Medulla oblongata (tissue), 1 donor: ENCODE measurements around the gene ZEB1.
A peak's percentile ranks its signal among the peaks of the same experiment; 100 is the strongest.

Experiments
- DNase-seq: peaks from one replicate; pipeline ENCODE4 v3.0.0-alpha.2; 2015; ENCODE audit errors: extremely low spot score

The ZEB1 gene

DNA sequence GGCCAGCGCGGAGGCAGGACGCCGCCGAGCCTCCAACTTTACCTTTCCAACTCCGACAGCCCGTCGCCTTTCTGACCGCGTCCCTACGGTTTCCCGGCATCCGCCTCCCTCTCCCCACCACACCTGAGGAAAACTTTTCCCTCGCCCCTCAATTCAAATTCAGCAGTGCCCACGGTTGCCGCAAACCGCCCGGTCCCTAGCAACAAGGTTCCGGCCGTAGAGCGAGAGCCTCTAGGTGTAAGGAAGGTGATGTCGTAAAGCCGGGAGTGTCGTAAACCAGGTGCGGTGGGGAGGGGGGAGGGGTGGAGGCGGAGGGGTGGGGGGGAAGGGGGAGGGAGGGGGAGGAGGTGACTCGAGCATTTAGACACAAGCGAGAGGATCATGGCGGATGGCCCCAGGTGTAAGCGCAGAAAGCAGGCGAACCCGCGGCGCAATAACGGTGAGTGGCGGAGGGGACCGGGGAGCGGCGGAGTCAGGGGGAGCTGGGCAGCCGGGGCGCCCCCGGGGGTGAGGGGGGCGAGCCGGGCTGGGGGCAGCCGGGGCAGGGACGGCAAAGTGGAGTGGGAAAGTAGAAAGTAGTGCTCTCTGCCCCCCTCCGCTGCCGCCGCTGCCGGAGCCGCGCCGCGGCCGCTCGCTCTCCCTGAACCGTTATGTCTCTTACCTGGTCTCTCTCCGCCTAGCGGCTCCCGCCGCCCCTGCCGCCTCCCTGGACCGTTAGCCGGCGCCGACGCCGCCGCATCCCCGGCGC is at the start of gene ZEB1:
Gene ZEB1 (plus strand): TSS at position 363 of the 748 bp plus-strand sequence. CDS start 19 bp downstream, at position 382.
- DNase-seq, result peak; percentile 63

DNA sequence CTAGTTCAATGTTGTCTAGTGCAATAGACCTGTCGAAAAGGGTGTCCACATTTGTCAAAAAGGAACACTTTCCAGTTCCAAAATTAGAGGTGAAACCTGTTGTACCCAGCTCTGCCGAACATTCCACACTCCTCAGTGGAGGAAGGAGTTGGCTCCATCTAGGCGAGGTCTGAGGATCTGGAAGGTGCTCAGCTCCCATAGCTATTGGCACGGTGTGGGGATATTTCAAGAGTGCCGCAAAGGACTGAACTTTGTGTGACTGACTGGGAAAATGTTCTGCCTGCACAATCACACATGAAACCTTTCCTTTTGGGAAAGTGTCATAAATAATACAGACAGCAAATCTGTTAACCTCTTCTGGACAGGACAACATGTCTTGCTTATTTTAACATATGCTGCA is 48.1 kb upstream of the ZEB1 start:
- no peak for DNase-seq

DNA sequence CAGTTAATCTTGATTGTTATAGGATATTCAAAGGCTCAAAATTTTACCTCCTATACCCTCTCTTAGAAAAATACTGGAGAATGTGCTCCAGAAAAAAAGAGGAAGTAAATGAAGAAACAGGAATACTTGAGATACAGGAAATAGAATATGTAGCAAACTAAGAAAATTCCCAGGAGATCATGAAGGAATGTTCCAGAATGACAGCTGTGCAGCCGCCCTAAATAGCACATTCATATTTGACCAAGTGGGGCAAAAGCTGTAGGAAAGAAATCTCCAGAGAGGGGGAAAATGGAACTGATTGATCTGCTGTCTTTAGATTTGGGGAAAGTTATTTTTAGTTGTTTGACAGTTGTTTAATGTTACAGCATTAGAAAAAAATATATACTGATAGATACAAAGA is 46.2 kb upstream of the ZEB1 start:
- no peak for DNase-seq

DNA sequence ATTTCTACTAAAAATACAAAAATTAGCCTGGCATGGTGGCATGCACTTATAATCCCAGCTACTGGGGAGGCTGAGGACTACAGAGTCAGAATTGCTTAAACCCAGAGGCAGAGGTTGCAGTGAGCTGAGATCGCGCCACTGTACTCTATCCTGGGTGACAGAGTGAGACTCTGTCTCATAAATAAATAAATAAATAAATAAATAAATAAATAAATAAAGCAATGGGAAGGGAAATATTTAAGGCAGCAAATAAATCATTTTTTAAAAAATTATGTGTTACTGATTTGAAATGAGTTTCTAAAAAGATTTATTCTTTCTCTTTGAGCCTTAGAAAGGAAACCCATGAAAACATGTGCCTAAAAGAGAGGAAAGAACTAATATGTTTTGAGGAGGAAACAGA is 45.2 kb upstream of the ZEB1 start:
- no peak for DNase-seq

DNA sequence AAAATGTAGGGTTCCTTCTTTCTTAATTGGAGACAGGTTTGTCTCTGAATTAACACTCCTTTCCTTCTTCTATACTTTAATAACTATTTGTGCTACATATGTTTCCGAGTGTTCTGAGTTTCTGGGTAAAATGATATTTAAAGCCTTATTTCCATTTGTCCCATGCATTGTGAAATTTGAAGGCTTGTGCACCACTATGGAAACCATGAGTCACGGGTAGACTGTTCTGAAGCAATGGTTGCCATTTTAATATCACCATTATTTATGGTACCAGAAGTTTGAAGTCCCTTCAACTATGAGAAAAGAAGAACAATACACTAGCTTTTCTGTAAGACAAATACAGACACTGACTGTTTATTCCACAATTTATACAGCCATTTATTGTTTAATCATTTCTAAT is 44.7 kb upstream of the ZEB1 start:
- no peak for DNase-seq

DNA sequence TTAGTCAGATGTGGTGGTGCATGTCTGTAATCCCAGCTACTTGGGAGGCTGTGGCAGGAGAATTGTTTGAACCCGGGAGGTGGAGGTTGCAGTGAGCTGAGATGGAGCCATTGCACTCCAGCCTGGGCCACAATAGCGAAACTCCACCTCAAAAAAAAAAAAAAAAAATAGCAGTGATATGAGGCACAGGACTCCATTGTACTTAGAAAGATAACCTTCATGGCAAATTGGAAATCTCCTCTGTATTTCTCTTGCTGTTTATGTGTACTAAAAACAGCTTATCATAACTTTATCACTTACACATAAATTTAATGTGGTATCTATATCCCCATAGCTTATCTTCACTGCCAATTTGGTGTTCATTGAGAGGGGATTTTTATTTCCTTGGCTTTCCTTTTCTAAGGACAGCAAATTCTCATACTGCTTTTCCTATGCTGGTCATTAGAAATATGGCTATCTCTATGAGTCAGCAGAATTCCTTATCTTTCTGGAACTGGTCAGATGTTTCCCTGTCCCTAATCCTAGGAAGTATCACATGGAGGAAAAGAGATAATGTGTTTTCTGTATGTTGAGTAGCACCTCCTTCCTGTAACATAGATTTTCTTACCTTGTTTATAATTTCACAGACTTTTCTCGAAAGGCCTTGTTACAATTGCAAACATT is 40.6 kb upstream of the ZEB1 start:
- DNase-seq, result no peak

DNA sequence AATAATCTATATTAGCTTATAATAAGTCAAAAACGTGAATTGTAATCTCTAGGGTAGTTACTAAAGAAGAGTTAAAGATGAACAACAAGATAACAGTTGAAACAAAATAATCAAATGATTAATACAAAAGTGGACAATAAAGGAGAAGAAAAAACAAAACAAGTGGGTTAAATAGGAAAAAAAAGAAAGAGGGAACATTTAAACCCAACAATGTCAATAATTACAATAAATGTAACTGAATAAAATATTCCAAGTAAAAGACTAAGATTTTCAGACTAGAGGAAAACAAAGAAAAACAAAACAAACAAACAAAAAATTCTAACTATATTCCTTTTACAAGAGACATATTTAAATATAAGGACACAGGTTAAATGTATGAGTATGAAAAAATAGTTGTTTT is 38.0 kb upstream of the ZEB1 start:
- no peak for DNase-seq

DNA sequence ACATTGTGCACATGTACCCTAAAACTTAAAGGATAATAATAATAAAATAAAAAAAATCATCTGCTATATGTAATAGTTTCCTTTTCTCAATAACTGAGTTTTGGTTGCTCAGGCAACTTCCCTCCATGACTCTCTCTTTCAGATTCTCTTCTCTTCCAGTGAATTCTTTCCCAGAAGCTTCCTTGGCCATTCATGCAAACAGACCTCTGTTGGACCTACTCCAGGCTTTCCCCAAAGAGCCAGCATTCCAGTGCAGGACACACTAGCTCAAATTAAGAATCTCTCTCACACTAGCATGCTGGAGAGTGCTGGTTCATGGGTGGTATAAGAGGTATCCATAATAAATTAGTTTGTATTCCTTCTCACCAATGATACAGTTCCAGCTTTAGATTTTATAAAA is 31.0 kb upstream of the ZEB1 start:
- peak; percentile 40 for DNase-seq

DNA sequence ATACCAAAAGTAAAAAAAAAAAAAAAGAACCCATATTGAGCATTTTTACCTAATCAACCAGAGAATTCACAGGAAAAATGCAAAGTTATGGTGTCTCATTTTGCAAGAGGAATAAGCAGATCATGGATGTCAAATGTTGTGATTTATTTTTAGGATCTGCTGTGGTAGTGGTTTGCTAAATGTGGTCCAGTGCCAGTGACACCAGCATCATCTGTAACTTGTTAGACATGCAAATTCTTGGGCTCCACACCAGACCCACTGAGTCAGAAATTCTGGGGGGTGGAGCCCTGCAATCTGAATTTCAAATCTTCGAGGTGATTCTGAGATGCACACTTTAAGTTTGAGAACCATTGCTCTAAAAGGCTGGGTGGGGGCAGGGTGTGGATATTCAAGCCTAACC is 30.1 kb upstream of the ZEB1 start:
- no peak for DNase-seq

DNA sequence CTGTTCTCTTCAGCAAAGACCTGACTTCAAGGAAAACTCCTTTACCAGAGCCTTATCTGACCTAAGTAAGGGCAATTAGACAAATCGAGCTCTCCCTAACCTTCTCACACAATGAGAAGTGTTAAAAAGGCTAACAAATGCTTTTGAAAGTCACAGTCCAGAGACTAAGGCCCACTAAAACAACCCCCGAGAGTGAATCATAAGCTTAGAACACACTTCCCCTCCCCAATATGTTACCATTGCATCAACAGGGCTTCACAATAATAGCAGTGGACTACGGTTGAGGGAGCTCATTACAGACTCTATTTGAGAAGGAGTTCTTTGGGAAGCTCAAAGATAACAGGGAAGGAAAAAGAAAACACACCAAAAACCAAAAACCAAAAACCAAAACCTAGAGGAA is 28.6 kb upstream of the ZEB1 start:
- no peak for DNase-seq

DNA sequence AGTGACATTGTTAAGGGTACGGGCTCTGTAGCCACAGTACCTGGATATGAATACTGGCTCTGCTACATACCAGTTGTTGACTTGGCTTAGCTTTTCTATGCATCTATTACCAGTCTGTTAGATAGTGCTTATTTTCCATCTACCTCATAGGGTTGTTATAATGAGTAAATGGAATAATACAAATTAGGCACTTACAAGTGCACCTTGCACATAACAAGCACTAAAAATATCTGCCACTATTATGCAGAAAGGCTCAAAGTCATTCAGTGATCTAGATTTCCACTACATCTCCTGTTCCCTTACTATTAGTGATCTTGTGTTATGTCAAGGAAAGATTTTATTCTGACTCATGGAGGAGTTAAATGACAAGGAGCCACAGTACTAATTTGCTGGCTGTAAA is 27.9 kb upstream of the ZEB1 start:
- DNase-seq, result no peak

DNA sequence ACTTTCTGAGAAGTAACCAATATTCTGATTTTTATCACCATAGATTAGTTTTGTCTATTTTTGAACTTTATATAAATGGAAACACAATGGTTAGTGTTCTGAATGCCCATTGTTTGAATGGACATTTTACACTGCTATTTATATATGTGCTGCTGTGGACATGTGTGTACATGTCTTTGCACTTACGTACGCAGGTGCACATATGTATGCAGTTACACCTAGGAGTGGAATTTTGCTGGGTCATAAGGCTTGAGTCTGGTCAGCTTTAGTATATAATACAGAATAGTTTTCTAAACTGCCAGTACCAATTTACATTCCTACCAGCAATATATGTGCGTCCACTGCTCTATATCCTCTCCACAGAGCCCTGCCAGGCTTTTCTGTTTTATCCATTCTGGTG is 24.5 kb upstream of the ZEB1 start:
- DNase-seq, result no peak

DNA sequence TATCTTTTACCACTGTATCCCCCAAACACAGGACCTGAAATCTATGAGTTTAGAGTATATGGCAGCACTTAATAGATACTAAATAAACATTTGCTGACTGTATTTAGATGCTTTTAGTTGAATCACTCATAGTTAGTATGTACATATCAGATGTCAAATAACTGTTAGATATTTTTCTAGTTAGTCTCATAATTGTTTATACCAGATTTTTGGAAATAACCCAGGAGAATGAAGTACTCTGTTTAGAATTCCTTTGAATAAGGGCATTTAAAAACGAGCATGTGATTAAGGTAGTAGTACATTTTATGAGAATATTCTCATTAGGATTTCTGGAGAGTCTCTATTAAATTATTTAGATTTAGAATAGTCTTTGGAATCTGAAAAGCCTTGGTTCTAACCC is 22.3 kb upstream of the ZEB1 start:
- no peak for DNase-seq

DNA sequence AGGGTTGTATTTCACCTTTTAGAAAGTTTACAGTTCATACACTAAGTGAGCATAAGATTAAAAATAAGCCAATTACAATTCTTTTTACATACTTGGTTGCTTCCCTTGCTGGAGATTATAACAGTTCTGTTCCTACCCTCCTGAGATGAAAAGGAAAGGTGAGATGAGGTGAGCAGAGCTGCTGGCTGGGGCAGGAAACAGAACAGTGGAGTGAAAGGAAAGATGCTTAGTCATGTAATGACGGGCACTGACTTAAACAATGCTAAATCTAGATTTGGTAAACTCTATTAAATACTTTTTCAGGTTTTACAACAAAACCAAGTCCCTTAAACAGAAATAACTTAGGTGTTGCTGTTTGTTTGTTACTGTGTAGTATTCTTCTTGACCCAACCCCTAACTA is 19.9 kb upstream of the ZEB1 start:
- no peak for DNase-seq

DNA sequence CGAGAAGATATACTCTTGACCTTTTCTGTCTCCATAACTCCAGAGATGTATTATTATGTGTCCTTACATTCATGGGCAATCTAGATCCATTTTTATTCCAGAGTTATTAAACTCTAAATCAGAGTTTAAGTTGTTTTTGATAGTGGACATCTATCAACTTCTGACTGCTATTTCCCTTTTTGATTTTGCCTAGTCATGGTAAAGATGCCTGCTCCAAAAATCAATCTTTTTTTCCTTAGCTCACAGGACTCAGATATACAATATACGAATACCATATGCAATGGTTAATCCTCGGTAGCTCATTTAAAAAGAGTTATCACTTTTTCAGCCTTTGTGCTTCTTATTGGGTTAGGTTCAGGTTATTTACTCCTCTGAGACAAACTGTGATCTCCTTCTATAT is 15.8 kb upstream of the ZEB1 start:
- DNase-seq, result no peak

DNA sequence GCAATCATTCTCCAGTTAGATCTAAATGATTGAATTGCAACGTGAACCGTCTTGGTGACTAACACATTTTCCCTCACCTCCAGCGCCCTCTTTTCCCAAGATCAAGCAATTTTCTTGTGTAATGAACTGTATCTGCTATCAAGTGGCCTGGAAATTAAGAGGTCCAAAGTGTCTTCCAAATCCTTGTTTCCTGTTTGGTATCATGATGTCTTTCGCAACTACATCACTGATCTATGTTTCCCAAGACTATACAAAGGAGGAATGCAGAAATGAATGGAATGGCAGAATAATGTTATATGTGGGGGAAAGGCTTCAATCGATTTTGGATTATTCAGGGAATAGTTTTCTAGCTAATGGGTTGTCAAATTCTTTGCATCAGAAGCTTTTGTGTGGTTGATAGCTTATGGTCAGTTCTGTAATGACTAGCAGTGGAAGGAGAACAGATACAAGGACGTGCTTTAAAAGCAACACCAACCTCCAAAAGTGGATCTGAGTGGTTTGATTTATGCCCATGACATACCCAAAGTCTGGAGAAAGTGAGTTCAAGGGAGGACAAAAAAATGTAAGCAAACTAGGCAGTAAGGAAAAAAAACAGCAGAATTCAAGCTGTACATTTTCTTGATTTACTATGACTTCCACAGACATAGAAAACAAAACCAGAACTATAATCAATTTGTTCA is 14.6 kb upstream of the ZEB1 start:
- no peak for DNase-seq

DNA sequence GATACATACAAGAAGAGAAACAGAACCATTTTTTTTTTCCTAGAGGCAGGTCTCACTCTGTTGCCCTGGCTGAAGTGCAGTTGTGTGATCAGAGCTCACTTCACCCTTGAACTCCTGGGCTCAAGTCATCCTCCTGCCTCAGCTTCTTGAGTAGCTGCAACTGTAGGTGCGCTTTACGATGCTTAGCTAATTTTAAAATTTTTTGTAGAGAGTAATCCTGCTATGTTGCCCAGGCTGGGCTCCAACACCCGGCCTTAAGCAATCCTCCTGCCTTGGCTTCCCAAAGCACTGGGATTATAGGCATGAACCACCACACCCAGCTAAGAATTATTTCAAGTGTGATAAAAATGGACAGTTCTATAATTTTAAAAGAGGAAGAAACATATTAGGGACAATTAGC is 5.6 kb upstream of the ZEB1 start:
- DNase-seq, result no peak

DNA sequence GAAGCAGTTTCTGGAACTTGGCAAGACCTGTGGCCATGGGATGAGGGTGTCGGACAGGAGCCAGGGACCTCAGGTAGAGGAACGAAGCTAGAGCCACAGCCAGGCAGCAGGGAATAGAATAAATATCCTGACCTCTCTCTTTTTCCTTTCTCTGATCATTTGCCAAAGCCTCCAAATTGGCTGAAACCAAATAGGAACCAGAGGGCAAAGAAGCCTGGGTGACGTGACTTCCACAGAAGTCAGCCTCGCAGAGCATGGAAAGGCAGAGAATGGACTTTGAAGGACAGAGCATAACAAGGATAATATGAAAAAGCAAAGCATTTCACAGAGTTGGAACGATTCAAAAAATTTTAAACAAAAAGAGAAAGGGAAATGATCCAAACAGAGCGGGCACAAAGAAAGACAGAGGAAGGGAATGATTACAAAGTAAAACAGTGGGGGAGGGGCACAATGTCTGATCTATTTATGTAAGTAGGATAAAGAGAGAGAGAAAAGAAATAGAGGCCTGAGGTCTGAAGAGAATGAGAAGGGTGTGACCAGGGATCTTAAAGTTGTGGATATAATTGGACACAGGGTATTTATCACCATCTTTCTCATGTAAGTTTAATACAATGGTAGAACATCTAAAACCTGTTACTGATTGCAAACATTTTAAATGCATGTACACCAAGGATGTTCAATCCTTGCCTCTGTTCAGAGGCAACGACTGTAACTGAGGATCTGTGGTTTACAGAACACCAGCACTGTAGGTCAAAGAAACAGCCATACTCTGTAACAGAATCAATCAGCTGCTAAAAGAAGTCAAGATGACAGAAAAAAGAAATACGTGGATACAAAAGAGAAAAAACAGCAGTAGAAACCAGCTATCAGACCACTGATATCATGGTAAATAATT is 4.5 kb upstream of the ZEB1 start:
- no peak for DNase-seq

DNA sequence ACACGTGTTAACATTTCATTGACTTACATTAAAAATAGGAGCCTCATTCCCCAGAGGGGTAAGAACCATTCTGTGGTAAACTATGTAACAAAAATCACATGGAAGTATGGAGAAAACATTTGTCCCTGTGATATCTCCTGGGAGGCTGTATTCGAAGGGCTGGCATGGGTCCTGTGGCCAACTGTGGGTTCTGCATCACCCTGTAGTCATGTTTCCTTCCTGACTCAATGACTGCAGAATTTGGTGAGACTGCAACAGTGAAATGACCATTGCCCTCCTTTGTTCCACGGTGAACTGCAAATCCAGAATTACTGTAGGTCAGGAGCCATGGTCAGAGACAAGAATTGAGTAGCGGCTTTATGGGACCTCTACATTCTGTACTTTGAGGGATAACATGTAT is 3.6 kb upstream of the ZEB1 start:
- DNase-seq, result no peak

DNA sequence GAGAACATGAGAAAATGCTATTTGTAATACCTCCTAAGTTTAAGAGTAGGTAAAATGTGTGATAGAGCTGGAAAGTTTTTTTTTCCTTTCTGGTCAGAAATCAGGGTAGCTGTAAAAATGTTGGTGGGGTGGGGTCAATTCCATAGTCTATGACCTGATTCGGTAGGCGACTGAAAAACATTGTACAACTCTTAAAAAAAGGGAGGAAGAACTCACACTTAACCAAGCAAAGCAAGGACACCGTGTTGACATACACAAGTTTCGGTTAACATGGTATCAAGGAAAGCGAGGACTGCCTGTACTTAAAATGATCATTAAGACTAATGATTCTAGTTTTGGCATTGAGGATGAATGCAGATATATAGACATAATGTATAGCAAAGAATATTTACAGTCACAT is 1.8 kb upstream of the ZEB1 start:
- DNase-seq, result no peak

DNA sequence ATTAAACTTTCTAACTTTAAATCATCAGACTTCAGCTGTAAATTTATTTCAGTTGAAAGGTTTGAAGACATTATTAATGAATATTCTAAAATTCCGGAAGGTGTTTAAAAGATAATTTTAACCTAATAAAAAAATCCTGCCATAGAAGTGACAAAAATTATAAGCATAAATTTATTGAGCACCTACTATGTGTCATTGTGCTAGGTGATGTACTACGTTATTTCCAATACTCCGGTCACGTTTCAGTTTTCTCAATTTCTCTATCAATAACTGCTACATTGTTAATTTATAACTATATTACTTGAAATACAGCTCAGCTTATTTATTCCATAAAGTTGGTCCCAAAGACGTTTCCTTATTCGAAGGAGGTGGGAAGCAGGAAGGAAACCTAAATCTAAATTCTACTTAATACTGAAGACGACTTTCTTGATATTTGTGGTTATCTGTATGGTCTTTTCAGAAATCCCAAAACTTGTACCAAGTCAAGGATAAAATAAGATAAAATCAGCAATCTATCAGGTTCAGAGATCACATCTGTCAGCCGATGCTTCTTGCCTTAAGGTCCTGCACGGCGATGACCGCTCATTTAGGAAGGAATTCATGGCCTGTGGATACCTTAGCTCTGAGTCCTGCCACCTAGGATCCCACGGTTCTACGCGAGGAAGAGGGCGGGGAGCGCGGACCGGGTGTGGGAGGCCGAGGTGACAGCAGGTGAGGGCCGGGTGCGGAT is 1.2 kb upstream of the ZEB1 start:
- DNase-seq, result no peak
